ENCODE results near the gene CUL1. TPM values are rescaled to one million over a fixed set of nuclear protein-coding genes. Genes with fewer than 3 reads are reported as not detected.

The CUL1 gene
- total RNA-seq, 4 donors from 2014 or later, result 73.1 to 87.1 (median 77.8) TPM

DNA sequence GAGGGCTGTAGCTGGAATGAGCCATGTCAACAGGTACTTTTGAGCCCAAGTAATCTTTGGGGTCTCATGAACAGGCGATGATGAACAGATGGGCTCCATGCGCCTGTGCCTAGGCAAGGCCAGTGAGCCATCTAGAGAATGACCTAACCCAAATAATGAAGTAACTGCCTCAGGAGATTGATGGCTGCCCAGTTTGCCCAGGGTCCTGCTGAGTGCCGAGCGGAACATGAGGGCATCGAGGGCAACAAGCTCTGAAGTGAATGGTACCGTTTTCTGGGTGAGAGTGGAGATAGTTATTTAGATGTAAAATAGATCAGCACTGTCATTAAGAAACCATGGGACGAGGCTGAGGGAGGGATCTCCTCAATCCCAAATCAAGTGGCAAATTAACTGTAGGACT lies 107.5 kb downstream of the CUL1 start:
- WGBS, result 95% methylated on average over 7 of the region's 7 CpGs
- intact Hi-C loops (cut with DNase I), result no loop called here
- H3K9me3 ChIP-seq, result no peaks in the 10 kb centered on the region
- no peaks in the 10 kb centered on the region for H3K27me3 ChIP-seq
- no peak for DNase-seq (ENCODE audit: extremely low spot score)
- peaks cover 6 to 29% (median 21%) of the 10 kb centered on the region in 4 donors for H3K36me3 ChIP-seq
- H3K4me3 ChIP-seq, result no peak overlapping the region
- H3K27ac ChIP-seq (replicated peaks in 1 of 4), result no peak overlapping the region
- H3K4me1 ChIP-seq, result no peaks in the 10 kb centered on the region
- TF ChIP-seq POLR2A (IDR thresholded peaks at IDR 0.05; ENCODE audit: low read depth) (no peak), EP300 (IDR thresholded peaks at IDR 0.05) (no peak), POLR2AphosphoS5 (IDR thresholded peaks at IDR 0.05) (no peak)
- TF ChIP-seq, protein P1, sequence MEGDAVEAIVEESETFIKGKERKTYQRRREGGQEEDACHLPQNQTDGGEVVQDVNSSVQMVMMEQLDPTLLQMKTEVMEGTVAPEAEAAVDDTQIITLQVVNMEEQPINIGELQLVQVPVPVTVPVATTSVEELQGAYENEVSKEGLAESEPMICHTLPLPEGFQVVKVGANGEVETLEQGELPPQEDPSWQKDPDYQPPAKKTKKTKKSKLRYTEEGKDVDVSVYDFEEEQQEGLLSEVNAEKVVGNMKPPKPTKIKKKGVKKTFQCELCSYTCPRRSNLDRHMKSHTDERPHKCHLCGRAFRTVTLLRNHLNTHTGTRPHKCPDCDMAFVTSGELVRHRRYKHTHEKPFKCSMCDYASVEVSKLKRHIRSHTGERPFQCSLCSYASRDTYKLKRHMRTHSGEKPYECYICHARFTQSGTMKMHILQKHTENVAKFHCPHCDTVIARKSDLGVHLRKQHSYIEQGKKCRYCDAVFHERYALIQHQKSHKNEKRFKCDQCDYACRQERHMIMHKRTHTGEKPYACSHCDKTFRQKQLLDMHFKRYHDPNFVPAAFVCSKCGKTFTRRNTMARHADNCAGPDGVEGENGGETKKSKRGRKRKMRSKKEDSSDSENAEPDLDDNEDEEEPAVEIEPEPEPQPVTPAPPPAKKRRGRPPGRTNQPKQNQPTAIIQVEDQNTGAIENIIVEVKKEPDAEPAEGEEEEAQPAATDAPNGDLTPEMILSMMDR (IDR thresholded peaks at IDR 0.05), result no peak

DNA sequence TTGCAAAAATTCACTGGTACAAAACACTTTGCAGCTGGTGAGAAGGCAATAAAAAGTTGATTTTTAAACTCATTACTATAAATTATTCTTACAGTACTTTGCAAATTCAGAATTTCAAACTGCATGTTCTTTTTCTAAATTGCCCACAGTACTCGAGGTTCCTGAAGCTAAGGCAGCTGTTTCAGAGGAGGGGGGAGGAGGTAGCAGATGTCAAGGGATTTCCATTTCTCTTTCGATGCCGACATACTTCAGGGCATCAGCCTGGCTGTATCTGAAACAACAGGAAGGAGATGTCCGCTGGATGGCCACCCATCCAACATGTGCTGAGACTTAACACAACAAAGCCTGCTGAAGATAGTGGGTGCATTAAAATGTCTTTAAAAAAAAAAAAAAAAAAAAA lies 108.7 kb downstream of the CUL1 start:
- intact Hi-C loops (cut with DNase I), result no loop called here
- Histone ChIP-seq H3K9me3 (no peaks in the 10 kb centered on the region), H3K4me1 (no peaks in the 10 kb centered on the region), H3K36me3 (peaks cover 0 to 16% (median 9%) of the 10 kb centered on the region in 4 donors), H3K4me3 (no peak overlapping the region), H3K27me3 (no peaks in the 10 kb centered on the region), H3K27ac (replicated peaks in 1 of 4) (no peak overlapping the region)
- DNase-seq (ENCODE audit: extremely low spot score), result no peak
- TF ChIP-seq POLR2AphosphoS5 (IDR thresholded peaks at IDR 0.05) (no peak), EP300 (IDR thresholded peaks at IDR 0.05) (no peak), POLR2A (IDR thresholded peaks at IDR 0.05; ENCODE audit: low read depth) (no peak)
- TF ChIP-seq, protein P1 (IDR thresholded peaks at IDR 0.05), result no peak
- 70% methylated on average over 4 of the region's 4 CpGs for WGBS

DNA sequence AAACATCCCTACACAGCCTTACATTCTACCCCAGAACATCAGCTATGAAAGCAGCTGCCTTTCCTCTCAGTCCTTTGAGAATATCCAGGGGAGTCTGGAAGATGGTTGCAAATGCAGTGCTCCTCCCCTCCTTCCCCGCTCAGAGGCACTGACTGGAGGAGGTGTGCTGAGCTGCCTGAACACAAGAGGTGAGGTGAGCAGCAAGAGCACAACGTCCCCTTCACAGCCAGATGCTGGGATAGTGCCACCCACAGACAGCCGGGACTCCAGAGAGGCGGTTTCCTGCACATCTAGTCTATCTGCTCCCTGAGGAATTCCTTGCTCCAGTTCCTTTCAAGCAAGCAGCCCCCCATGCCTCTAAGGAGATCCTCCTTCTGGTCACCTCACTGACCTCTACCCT lies 111.2 kb downstream of the CUL1 start:
- WGBS, result 73% methylated on average over 4 of the region's 4 CpGs
- no peaks in the 10 kb centered on the region for H3K4me1 ChIP-seq
- no peak for DNase-seq (ENCODE audit: extremely low spot score)

DNA sequence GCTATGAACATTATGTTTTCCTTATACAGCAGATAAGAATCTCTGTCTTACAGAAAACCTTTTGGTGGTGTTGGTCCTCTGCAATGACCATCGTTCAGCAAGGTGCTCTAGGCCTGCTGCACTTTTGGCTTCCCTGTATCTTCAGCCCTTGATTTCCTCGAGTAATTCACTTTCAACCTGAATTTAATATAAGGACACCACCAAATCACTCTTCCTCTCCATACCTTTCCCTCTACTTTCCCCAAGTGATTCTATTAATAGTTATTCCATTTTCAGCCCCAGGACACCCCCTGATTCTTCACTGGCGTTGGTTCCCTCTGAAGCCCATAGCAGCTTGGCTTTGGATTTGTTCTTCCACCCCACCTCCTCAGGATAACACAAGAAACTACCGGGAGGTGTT lies 113.2 kb downstream of the CUL1 start:
- Histone ChIP-seq H3K9me3 (no peaks in the 10 kb centered on the region), H3K27me3 (no peaks in the 10 kb centered on the region), H3K36me3 (peaks cover 0 to 10% (median 3%) of the 10 kb centered on the region in 4 donors), H3K27ac (replicated peaks in 1 of 4) (no peak overlapping the region), H3K4me3 (no peak overlapping the region), H3K4me1 (no peaks in the 10 kb centered on the region)
- DNase-seq (ENCODE audit: extremely low spot score), result no peak
- intact Hi-C loops (cut with DNase I), result no loop called here
- TF ChIP-seq POLR2AphosphoS5 (IDR thresholded peaks at IDR 0.05) (no peak), EP300 (IDR thresholded peaks at IDR 0.05) (no peak), POLR2A (IDR thresholded peaks at IDR 0.05; ENCODE audit: low read depth) (no peak)
- TF ChIP-seq, protein P1 (IDR thresholded peaks at IDR 0.05), result no peak
- WGBS, result 91% methylated on average over 4 of the region's 4 CpGs

More for the DNA sequence above, 111.2 kb downstream of the CUL1 start:
- TF ChIP-seq POLR2A (IDR thresholded peaks at IDR 0.05; ENCODE audit: low read depth) (no peak), POLR2AphosphoS5 (IDR thresholded peaks at IDR 0.05) (no peak), EP300 (IDR thresholded peaks at IDR 0.05) (no peak)
- TF ChIP-seq, protein P1 (IDR thresholded peaks at IDR 0.05), result no peak
- Histone ChIP-seq H3K27ac (replicated peaks in 1 of 4) (no peak overlapping the region), H3K9me3 (no peaks in the 10 kb centered on the region), H3K36me3 (peaks cover 0 to 10% (median 5%) of the 10 kb centered on the region in 4 donors), H3K4me3 (no peak overlapping the region), H3K27me3 (no peaks in the 10 kb centered on the region)
- intact Hi-C loops (cut with DNase I), result no loop called here

DNA sequence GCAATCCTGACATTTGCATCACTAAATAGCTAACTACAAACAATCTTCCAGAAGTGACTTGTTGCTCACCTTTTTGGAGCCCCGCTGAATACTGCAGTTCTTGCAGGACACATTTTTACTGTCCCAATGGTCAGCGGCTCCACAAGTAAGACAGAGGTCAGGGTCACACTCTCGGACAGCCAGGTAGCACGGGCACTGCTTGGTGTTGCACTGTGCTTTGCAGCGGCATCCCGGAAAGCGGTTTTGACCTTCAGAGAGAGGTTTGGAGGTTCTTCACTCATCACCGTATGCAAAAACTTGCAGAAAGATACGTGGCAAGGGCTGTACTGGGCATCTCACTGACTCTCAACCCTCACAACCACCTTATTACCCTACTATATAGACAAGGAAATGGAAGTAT lies 115.2 kb downstream of the CUL1 start:
- H3K4me3 ChIP-seq, result no peak overlapping the region
- 96% methylated on average over 9 of the region's 9 CpGs for WGBS

More for the DNA sequence above, 115.2 kb downstream of the CUL1 start:
- no peak for TF ChIP-seq EP300 (IDR thresholded peaks at IDR 0.05)
- TF ChIP-seq POLR2A (IDR thresholded peaks at IDR 0.05; ENCODE audit: low read depth), result no peak
- no peak for TF ChIP-seq POLR2AphosphoS5 (IDR thresholded peaks at IDR 0.05)
- TF ChIP-seq, protein P1 (IDR thresholded peaks at IDR 0.05), result no peak
- Histone ChIP-seq H3K27ac (replicated peaks in 1 of 4) (no peak overlapping the region), H3K4me1 (no peaks in the 10 kb centered on the region), H3K36me3 (peaks cover 0 to 4% (median 2%) of the 10 kb centered on the region in 4 donors), H3K9me3 (no peaks in the 10 kb centered on the region), H3K27me3 (no peaks in the 10 kb centered on the region)
- DNase-seq (ENCODE audit: extremely low spot score), result no peak
- intact Hi-C loops (cut with DNase I), result no loop called here

Measured in esophagus muscularis mucosa (tissue), 4 donors.